ENCODE measurements around the gene SLC34A1.

- TF ChIP-seq CTCF (IDR thresholded peaks at IDR 0.05) (no peak), EP300 (IDR thresholded peaks at IDR 0.05) (no peak)
These were observed 18.2 kb upstream of the SLC34A1 start for GRCh38 chr5:177365845-177366527.
